HL-60/S4 treated with retinoic acid at 250 ng/mL for 4 days and 3 days (cell line): ENCODE data around the gene MYO18B.

ENCODE experiments used
- in situ Hi-C: fragments of 300-500 bp; cut with MboI; formaldehyde crosslinking; loops from 2 replicates; pipeline ENCODE4 v1.7.0; 2022; ENCODE audit warnings: low sequenced_read_pairs

MYO18B gene

GRCh38 chr22:25766418-25766817 lies 24.4 kb downstream of the MYO18B start:
- in situ Hi-C loops, result no loop called here

GRCh38 chr22:25770333-25770732 lies 28.3 kb downstream of the MYO18B start:
- in situ Hi-C loops, result loop anchor here (10.0 kb wide), 1 partner anchor 296 kb away; no protein-coding TSS in a partner anchor

- in situ Hi-C loops, result loop anchor here (10.0 kb wide), 1 partner anchor 297 kb away; no protein-coding TSS in a partner anchor
Observed at GRCh38 chr22:25772288-25772687, 30.3 kb downstream of the MYO18B start.

- in situ Hi-C loops, result loop anchor here (10.0 kb wide), 1 partner anchor 300 kb away; no protein-coding TSS in a partner anchor
Observed at GRCh38 chr22:25774575-25775026, 32.6 kb downstream of the MYO18B start.

- in situ Hi-C loops, result loop anchor here (10.0 kb wide), 1 partner anchor 301 kb away; no protein-coding TSS in a partner anchor
Observed at GRCh38 chr22:25775531-25775930, 33.5 kb downstream of the MYO18B start.

- in situ Hi-C loops, result loop anchor here (10.0 kb wide), 1 partner anchor 303 kb away; no protein-coding TSS in a partner anchor
Observed at GRCh38 chr22:25777411-25777810, 35.4 kb downstream of the MYO18B start.

GRCh38 chr22:25777870-25778269 lies 35.9 kb downstream of the MYO18B start:
- in situ Hi-C loops, result loop anchor here (10.0 kb wide), 1 partner anchor 303 kb away; no protein-coding TSS in a partner anchor

- in situ Hi-C loops, result loop anchor here (10.0 kb wide), 1 partner anchor 305 kb away; no protein-coding TSS in a partner anchor
Observed at GRCh38 chr22:25779426-25779825, 37.4 kb downstream of the MYO18B start.

GRCh38 chr22:25779890-25780289 lies 37.9 kb downstream of the MYO18B start:
- in situ Hi-C loops, result loop anchor here (10.0 kb wide), 1 partner anchor 305 kb away; no protein-coding TSS in a partner anchor

GRCh38 chr22:25780673-25781072 lies 38.7 kb downstream of the MYO18B start:
- in situ Hi-C loops, result no loop called here

GRCh38 chr22:25781801-25782200 lies 39.8 kb downstream of the MYO18B start:
- in situ Hi-C loops, result no loop called here

GRCh38 chr22:25782831-25783230 lies 40.8 kb downstream of the MYO18B start:
- in situ Hi-C loops, result no loop called here

GRCh38 chr22:25783856-25784255 lies 41.9 kb downstream of the MYO18B start:
- in situ Hi-C loops, result no loop called here

- in situ Hi-C loops, result no loop called here
Observed at GRCh38 chr22:25786165-25786564, 44.2 kb downstream of the MYO18B start.

GRCh38 chr22:25791556-25791955 lies 49.6 kb downstream of the MYO18B start:
- in situ Hi-C loops, result no loop called here

GRCh38 chr22:25795478-25795877 lies 53.5 kb downstream of the MYO18B start:
- in situ Hi-C loops, result no loop called here

GRCh38 chr22:25797498-25798290 lies 55.7 kb downstream of the MYO18B start:
- in situ Hi-C loops, result no loop called here

- in situ Hi-C loops, result no loop called here
Observed at GRCh38 chr22:25800766-25801165, 58.8 kb downstream of the MYO18B start.

- in situ Hi-C loops, result no loop called here
Observed at GRCh38 chr22:25802018-25802417, 60.0 kb downstream of the MYO18B start.

GRCh38 chr22:25804676-25805075 lies 62.7 kb downstream of the MYO18B start:
- in situ Hi-C loops, result no loop called here

- in situ Hi-C loops, result no loop called here
Observed at GRCh38 chr22:25806579-25806978, 64.6 kb downstream of the MYO18B start.

GRCh38 chr22:25814685-25815084 lies 72.7 kb downstream of the MYO18B start:
- in situ Hi-C loops, result no loop called here
